Stimulated activated CD8-positive, alpha-beta memory T cell treated with anti-CD3 and anti-CD28 coated beads, Interleukin-4, amount 100 ng/mL, for 48 hours (primary cell): ENCODE data around the gene EIF4A3.
"Not testable (repeated sequence)": the region's sequence is repeated elsewhere in the genome, so short reads cannot be mapped to it uniquely, and the experiment has no call there.

Experiments
- DNase-seq: peaks from one replicate; pipeline ENCODE4 v3.0.0-alpha.2; 2020

Gene EIF4A3

GRCh38 chr17:80171681-80172080, 24.8 kb upstream of the EIF4A3 start:
- no peak for DNase-seq

GRCh38 chr17:80169784-80170500, 23.0 kb upstream of the EIF4A3 start, which contains the start of gene CARD14:
Gene CARD14 (plus strand): TSS chr17:80170030. CDS start chr17:80181439, 11,409 bp downstream.
- no peak for DNase-seq

GRCh38 chr17:80169107-80169506, 22.2 kb upstream of the EIF4A3 start:
- no peak for DNase-seq

DNA sequence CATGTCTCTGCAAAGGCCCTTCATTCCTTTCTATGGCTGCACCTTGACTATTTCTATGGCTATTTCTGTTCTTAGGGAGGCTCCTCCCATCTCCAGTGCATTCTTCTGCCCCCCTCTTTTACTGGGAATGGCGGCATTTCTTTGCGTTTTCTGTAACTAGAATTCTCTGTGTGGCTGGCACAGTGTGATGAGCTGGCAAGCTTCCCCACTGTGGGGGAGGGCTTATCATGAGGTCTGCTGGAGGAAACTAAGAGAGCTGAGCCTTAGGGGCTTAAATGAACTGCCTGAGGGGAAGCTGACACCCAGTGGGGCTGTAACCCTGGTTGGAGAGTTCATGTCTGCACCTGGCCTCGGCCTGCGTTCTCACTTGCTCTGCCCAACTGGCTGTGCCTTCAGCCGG, 21.4 kb upstream of the EIF4A3 start:
- no peak for DNase-seq

- DNase-seq = no peak
These were observed 19.5 kb upstream of the EIF4A3 start for GRCh38 chr17:80166446-80166845.

DNA sequence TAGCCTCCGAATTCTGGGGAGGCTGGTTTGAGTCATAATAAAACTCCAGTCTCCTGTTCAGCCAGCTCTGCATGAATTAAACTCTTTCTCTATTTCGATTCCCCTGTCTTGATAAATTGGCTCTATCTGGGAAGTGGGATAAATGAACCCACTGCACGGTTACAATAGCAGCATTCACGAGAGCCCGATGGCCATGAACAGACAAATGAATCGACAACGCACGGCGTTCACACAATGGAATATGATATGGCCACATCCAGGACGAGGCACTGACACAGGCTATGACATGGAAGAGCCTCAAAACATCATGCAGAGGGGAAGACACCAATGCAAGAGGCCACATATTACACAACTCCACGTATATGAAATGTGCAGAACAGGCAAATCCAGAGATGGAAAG, 17.3 kb upstream of the EIF4A3 start:
- DNase-seq = no peak

DNA sequence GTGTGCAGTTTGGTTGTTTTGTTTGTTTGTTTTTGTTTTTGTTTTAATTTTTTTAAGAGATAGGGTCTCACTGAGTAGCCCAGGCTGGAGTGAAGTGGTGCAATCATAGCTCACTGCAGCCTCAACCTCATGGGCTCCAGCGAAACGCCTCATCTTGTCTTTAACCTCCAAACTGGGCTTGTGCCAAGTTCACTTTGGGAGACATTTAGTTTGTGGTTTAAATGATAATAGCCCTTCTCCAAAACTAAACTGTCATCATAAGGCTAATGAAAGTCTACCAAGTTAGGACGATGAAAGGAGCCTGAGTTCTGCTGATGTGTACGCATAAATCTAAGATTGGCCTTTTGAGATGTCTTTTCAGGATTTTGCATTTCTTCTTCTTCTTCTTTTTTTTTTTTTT, 16.4 kb upstream of the EIF4A3 start:
- no peak for DNase-seq

DNA sequence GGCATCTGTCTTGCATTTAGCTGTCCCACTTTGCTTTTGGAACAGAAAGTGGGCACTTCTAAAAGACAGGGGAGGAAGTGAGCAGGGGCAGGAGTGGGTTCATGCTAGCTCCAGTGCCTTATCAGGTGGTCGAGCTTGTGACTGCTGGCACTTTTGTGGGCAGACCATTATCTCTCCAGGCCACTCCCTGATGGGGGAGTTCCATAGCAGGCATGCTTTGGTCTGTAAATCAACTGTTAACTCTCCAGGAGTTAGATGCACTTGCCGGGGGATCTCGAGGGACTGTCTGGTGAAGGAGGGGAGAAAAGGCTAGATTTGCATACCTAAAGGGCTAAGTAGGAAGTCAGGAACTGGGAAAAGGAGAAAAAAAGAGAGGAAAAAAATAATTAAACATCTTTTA, 13.6 kb upstream of the EIF4A3 start:
- DNase-seq = no peak

DNA sequence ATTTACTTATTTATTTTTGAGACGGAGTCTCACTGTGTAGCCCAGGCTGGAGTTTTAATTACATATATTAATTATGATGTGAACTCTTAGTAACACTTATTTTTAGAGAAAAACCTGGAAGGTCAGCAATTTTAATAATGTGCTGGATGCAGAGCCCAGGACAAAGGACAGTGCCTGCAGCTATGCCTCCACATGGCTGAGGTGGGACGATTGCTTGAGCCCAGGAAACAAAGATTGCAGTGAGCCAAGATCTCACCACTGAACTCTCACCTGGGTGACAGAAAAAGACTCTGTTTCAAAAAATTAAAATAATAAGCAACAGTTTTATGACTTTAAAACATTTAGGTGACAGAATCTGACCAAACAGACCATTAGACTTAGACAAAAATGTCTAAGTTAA, 11.9 kb upstream of the EIF4A3 start:
- no peak for DNase-seq

- not testable (repeated sequence) for DNase-seq
These were observed 8.7 kb upstream of the EIF4A3 start for GRCh38 chr17:80155600-80155999.

GRCh38 chr17:80154166-80154565, 7.2 kb upstream of the EIF4A3 start:
- no peak for DNase-seq

DNA sequence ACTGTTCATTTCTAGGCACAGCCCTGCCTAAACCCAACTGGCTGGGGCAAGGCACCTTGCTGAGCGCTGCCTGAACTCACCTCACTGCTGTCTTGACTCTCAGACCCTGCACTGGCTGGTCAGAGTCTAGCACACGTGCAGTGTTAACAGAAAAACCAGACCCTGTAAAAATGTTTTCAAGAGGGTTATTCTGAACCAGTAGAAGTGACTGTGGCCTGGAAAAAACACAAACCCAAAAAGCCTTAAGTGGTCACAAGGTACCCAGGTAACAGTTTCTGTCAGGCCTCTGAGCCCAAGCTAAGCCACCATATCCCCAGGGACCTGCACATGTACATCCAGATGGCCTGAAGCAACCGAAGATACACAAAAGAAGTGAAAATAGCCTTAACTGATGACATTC, 6.1 kb upstream of the EIF4A3 start:
- DNase-seq = no peak

DNA sequence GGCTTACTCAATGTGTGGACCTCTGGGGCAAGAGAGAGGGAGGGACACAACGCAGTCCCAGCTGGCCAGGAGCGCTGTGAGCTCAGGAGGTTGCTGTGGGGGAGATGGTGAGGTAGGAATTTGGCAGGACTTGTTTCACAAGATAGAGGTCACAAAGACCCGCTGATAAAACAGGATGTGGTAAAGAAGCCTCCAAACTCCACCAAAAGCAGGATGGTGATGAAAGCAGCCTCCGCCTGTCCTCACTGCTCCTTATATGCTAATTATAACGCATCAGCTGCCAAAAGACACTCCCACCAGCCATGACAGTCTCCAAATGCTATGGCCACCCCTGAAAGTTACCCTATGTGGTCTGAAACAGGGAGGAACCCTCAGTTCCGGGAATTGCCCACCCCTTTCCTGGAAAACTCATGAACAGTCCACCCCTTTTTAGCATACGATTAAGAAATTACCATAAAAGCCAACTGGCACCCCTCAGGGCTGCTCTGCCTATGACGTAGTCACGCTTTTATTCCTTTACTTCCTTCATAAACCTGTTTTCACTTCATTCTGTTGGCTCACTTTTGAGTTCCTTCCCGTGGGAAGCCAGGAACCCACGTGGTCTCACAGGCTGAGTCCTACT, 5.3 kb upstream of the EIF4A3 start:
- DNase-seq = no peak

DNA sequence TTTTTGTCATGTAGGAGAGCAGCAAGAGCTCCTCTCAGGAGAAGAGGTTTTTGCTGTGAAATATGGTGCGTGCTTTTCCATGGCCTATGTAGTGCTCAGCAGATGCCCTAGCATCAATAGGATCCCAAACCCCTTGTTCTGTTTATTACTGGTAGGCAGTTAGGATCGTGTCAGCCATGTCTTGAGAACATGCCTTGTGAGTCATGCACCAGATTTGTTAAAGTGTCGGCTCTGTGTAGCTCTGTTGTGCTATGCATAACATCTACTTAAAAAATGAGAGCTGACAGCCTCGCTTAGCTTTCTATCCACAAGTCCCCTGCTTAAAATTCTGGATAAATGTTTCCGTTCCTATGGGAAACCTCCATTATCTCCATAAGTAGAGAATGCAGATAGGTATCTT, 4.4 kb upstream of the EIF4A3 start:
- DNase-seq = no peak

DNA sequence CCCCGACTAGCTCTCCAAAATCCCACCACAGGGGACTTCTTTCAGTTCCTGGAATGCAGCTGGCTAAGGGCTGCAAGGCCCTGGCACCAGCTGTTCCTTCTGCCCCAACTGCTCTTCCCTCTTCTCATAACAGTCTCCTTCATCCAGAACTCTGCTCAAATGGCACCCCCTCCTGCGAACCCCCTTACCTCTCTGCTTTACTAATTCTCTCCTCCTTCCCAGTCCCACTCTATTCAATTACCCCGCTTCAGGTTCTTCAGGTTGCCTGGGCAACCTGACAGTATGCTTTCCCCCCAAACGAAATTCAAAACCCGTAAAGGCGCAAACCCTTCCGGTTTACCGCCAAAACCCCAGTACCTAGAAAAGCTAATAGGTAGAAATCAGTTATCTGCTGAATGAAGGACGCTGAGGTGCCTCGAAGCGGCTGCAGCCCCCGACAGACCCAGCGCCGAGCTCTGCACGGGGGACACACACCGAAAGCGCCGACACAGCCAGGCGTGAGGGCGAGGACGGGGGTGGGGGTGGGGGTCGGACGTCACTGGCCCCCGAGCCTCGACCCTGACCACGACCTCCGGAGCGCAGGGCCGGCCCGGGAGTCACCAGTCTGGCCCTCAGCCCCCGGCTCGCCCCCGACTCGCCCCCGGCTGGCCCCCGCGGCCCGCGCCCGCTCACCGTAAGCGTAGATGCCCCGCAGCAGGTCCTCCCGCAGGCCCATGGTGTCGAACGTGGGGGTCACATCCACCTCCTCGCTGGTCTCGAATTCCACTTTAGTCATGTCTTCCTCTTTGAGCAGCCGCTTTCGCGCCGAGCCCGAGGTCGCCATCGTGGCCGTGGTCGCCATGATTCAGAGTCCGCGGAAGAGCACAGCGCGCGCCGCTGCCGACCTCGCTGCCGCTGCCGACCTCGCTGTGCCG, 550 bp downstream of the EIF4A3 start:
- peak; percentile 37 for DNase-seq

GRCh38 chr17:80145076-80146075, 1.6 kb downstream of the EIF4A3 start:
- DNase-seq = no peak

DNA sequence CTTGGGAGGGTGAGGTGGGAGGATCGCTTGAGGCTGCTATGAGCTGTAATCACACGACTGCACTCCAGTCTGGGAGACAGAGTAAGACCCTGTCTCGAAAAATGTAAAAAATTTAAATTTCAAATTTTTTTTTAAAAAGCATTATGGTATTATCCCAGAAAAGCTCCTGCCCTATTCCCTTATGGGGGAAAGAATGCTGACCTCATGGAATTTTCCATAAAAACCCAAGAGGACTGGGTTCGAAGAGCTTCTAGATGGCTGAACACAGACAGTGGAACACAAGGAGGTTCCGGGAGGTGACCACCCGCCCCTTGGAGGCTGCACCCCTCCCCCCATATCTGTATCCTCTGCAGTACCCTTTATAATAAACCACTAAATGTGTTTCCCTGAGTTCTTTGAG, 4.0 kb downstream of the EIF4A3 start:
- DNase-seq = no peak

DNA sequence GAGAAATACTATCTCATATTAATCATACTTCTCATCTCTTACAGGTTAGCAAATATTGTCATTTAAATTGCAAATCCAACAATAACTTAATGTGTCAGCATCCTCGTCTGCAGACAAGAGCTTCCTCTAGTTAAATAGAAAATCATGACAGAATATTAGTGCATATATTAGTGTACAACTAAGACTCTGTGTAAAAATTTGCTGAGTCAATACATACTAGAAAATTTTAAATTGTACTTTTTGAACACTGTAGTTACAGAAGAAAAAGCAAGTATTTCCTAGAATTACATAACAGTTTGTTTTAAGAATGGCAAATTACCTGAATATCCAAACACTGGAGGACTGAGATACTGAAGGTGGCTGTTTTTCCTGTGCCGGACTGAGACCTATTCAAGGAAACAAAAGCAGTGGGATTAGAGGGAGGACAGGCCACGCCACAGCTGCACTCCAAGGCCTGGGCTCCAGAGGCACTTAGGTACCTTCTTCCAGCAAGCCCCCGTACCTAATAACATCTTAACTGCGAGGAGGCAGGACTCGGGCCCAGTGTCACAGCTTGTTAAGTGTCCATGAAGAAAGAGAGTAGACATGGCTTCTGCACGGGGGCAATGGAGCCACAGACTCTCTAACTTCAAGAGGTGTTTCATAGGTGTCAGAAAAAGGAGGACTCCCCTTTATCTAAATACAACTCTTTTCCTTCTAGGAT, 5.3 kb downstream of the EIF4A3 start:
- no peak for DNase-seq

DNA sequence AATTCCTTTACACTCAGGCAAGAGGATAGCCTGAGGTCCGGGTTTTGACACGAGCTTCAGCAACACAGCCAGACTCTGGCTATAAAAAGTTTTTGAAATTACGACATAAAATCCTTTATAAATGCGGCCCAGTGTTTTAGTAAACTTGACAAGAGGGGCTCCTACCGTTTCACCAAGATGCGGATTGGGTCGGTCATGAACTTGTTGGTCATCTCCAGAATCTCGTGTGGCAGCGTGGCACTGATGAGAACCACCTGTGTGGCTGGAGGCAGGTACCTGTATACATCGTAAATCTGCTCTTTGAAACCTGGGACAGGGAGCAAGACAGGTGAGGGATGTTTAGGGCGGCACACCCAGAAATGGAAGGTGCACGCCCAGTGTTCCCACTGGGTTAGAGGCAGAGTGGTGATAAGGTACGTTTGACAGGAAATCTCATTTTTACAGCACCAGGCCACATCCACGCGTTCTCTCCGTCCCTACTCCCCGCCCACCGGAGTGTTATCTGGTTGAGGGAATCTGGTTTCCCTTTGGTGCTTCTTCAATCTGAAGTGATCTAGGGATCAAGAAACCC, 8.0 kb downstream of the EIF4A3 start:
- DNase-seq = no peak

DNA sequence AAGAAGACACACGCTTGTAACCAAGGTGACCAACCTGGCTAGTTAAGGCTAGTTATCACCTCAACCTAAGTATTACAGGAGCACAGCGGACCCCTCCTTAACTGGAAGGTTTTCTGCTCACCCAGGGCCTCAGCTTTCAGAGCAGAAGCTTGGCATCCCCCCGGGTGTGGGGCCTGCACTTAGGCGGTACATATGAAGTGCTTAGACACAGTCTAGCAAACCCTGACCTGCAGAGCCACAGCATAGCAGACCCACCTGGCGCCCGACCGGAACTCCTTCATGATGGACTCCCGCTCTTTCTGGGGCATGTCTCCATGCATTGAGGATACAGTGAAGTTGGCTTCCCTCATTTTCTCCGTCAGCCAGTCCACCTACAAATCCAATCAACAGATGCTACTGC, 9.8 kb downstream of the EIF4A3 start:
- no peak for DNase-seq

GRCh38 chr17:80133626-80133970, 13.3 kb downstream of the EIF4A3 start:
- DNase-seq = no peak
